B cell (primary cell): ENCODE measurements around the gene AP1M1. TPM values are rescaled to one million over a fixed set of nuclear protein-coding genes. Genes with fewer than 3 reads are reported as not detected.

Experiments used
- ATAC-seq: fragments of 200-7000 bp; cut with Tn5 transposase; one replicate; pipeline ENCODE4 v1.10.0; 2021; ENCODE audit warnings: low read depth, mild to moderate bottlenecking, moderate number of reproducible peaks, moderate library complexity
- CTCF ChIA-PET: fragments of 350-600 bp; sonication (Branson Sonifier 250); formaldehyde crosslinking; loops from one replicate; lab custom pipeline; 2021; ENCODE audit warnings: antibody characterized with exemption, inconsistent platforms; lab: Charles Lee
- POLR2A ChIA-PET: fragments of 350-600 bp; sonication (Branson Sonifier 250); formaldehyde crosslinking; loops from one replicate; lab custom pipeline; 2021; ENCODE audit warnings: antibody characterized with exemption; lab: Charles Lee
- DNase-seq: peaks from one replicate; pipeline ENCODE4 v3.0.0; 2013
- H2AFZ ChIP-seq: 2 replicates; pipeline ENCODE4 v1.6.1; 2012; ENCODE audit warnings: mild to moderate bottlenecking, low read depth, low read length; ENCODE audit not compliant: insufficient read depth, poor library complexity, severe bottlenecking
- H3K27ac ChIP-seq, 2 donors: 1 replicate in 1 of 2; 2 replicates in 1 of 2; pipeline ENCODE4 v1.5.1; 2012 to 2013; ENCODE audit warnings: low read length in 2 of 2, mild to moderate bottlenecking in 2 of 2, moderate library complexity in 1 of 2
- H3K27me3 ChIP-seq, 4 experiments: fragments of 200-600 bp in 1 of 4; sonication (generic) in 1 of 4; replicated peaks in 1 of 4; 1 replicate in 2 of 4; 2 replicates in 2 of 4; pipeline versions ENCODE4 v1.6.1 to v1.7.0; 2013 to 2016; ENCODE audit warnings: low read length in 3 of 4, mild to moderate bottlenecking in 2 of 4, mixed read lengths in 1 of 4, moderate library complexity in 1 of 4; ENCODE audit not compliant: insufficient read depth in 4 of 4, control insufficient read depth in 3 of 4; ENCODE audit errors: control extremely low read depth in 1 of 4
- H3K36me3 ChIP-seq, 2 experiments: replicated peaks in 1 of 2; 1 replicate in 1 of 2; 2 replicates in 1 of 2; pipeline versions ENCODE4 v1.6.1 to v1.7.1; 2013; ENCODE audit warnings: low read length in 1 of 2; ENCODE audit not compliant: insufficient read depth in 2 of 2, control insufficient read depth in 1 of 2; ENCODE audit errors: control extremely low read depth in 1 of 2, extremely low read depth in 1 of 2
- H3K4me1 ChIP-seq, 2 donors: fragments of 200-600 bp in 1 of 2; sonication (generic) in 1 of 2; 1 replicate in 1 of 2; 2 replicates in 1 of 2; pipeline versions ENCODE4 v1.5.1 to v1.6.1; 2013 to 2017; ENCODE audit warnings: low read length in 2 of 2; ENCODE audit not compliant: control insufficient read depth in 2 of 2, insufficient read depth in 2 of 2
- H3K4me2 ChIP-seq: replicated peaks from 2 replicates; pipeline ENCODE3; 2012; ENCODE audit warnings: mild to moderate bottlenecking, low read depth, low read length; ENCODE audit not compliant: poor library complexity, severe bottlenecking
- H3K4me3 ChIP-seq, 5 experiments: fragments of 200-600 bp in 1 of 5; sonication (generic) in 1 of 5; 1 replicate in 3 of 5; 2 replicates in 2 of 5; pipeline versions ENCODE4 v1.5.1 to v1.7.0; 2011 to 2016; ENCODE audit warnings: low read length in 4 of 5, mild to moderate bottlenecking in 4 of 5, low read depth in 2 of 5, control low read depth in 1 of 5, moderate library complexity in 1 of 5; ENCODE audit not compliant: insufficient read depth in 1 of 5; ENCODE audit errors: control extremely low read depth in 1 of 5, extremely low read depth in 1 of 5
- H3K79me2 ChIP-seq: fragments of 200-600 bp; sonication (generic); one replicate; pipeline ENCODE4 v1.6.0; 2016; ENCODE audit warnings: low read length; ENCODE audit not compliant: control insufficient read depth, insufficient read depth
- H3K9ac ChIP-seq: fragments of 200-600 bp; sonication (generic); 2 replicates; pipeline ENCODE4 v1.6.1; 2017; ENCODE audit warnings: mild to moderate bottlenecking, low read length, moderate library complexity
- H3K9me3 ChIP-seq, 3 donors: one replicate each; pipeline versions ENCODE4 v1.6.1 to v1.7.1; 2013; ENCODE audit warnings: low read length in 2 of 3; ENCODE audit not compliant: control insufficient read depth in 2 of 3, insufficient read depth in 1 of 3; ENCODE audit errors: control extremely low read depth in 1 of 3
- H4K20me1 ChIP-seq: 2 replicates; pipeline ENCODE4 v1.6.0; 2012; ENCODE audit warnings: mild to moderate bottlenecking, low read length; ENCODE audit not compliant: insufficient read depth, control insufficient read depth, poor library complexity, severe bottlenecking
- H3K27ac Mint-ChIP-seq: one replicate; pipeline ENCODE4 v1.8.0; 2021; ENCODE audit warnings: mixed read lengths
- H3K27me3 Mint-ChIP-seq: one replicate; pipeline ENCODE4 v1.8.0; 2021; ENCODE audit warnings: mixed read lengths
- H3K4me1 Mint-ChIP-seq: one replicate; pipeline ENCODE4 v1.8.0; 2021; ENCODE audit warnings: mixed read lengths
- H3K4me3 Mint-ChIP-seq: one replicate; pipeline ENCODE4 v1.8.0; 2021; ENCODE audit warnings: mixed read lengths
- H3K9me3 Mint-ChIP-seq: one replicate; pipeline ENCODE4 v1.8.0; 2022; ENCODE audit warnings: mixed read lengths; ENCODE audit not compliant: insufficient read depth
- EZH2 ChIP-seq: IDR thresholded peaks from 2 replicates; pipeline ENCODE4 v1.6.1; 2012; ENCODE audit warnings: borderline replicate concordance, low read depth, mild to moderate bottlenecking, moderate library complexity, low read length; ENCODE audit not compliant: insufficient read depth, poor library complexity, severe bottlenecking
- WGBS: methylation state at CpG from one replicate; pipeline ENCODE4 v1.1.5; 2013; ENCODE audit warnings: missing lambda C conversion rate; ENCODE audit not compliant: insufficient coverage; 5-methylcytosine and 5-hydroxymethylcytosine counted together
- intact Hi-C: fragments of 100-400 bp; cut with micrococcal nuclease; formaldehyde crosslinking; loops from one replicate; pipeline ENCODE4 v1.10.0; 2022
- polyA plus RNA-seq: library from polyadenylated mRNA; depleted of rRNA; stranded (reverse); fragments of >200 nt; gene quantifications from 2 replicates; pipeline ENCODE4 v1.2.3, GENCODE V29; 2012
- total RNA-seq, 2 donors: library from RNA; stranded (reverse); fragments of 120-200 nt in 1 of 2; gene quantifications; 1 replicate in 1 of 2; 2 replicates in 1 of 2; pipeline versions ENCODE4 v1.2.3 to v1.2.4, GENCODE V29; 2013 to 2022
- TF ChIP-seq, protein P1 (sequence below): fragments of 200-600 bp; IDR thresholded peaks from one replicate; pipeline ENCODE4 v1.8.0; 2022; ENCODE audit warnings: antibody characterized with exemption, mild to moderate bottlenecking

Gene AP1M1
- total and polyA plus RNA-seq, 2 donors (not counting 1 experiment from before 2014, with no cell fraction given): 77.8 to 102 TPM

DNA sequence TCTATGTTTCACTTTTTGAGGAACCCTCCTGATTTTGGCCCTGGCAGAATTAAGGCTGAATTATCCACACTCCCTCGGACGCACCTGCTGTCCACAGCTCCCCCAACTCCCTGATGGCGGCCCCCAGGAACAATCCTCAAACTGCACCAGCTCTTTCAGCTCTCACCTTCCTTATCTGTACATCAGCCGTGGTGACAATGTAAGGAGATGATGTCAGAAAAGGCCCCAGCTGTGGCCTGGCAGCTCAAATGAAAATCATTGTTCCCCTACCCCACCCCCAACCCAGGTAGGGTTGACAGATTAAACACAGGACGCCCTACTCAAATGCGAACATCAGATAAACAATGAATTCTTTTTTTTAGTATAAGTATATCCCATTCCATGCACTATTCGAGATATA lies 91.9 kb downstream of the AP1M1 start:
- H3K79me2 ChIP-seq: no peaks in the 10 kb centered on the region
- Mint-ChIP-seq H3K27ac (no peak overlapping the region), H3K27me3 (no peaks in the 10 kb centered on the region), H3K4me1 (peaks cover 23% of the 10 kb centered on the region), H3K4me3 (no peak overlapping the region), H3K9me3 (no peaks in the 10 kb centered on the region)
- WGBS: no CpG with 5 or more reads among the region's 7 CpGs
- no peak overlapping the region for H3K4me2 ChIP-seq
- ChIA-PET POLR2A (interaction anchor here (0.6 to 1.0 kb wide), 3 partner anchors 13 to 27 kb away, joined by 3 to 6 read pairs (median 3); no protein-coding TSS in a partner anchor), CTCF (no interaction called here)
- H3K36me3 ChIP-seq: no peaks in the 10 kb centered on the region
- peaks cover 15 to 20% of the 10 kb centered on the region in 2 donors for H3K4me1 ChIP-seq
- no peaks in the 10 kb centered on the region for H4K20me1 ChIP-seq
- no peak for ATAC-seq
- TF ChIP-seq EZH2: no peak
- TF ChIP-seq, protein P1, sequence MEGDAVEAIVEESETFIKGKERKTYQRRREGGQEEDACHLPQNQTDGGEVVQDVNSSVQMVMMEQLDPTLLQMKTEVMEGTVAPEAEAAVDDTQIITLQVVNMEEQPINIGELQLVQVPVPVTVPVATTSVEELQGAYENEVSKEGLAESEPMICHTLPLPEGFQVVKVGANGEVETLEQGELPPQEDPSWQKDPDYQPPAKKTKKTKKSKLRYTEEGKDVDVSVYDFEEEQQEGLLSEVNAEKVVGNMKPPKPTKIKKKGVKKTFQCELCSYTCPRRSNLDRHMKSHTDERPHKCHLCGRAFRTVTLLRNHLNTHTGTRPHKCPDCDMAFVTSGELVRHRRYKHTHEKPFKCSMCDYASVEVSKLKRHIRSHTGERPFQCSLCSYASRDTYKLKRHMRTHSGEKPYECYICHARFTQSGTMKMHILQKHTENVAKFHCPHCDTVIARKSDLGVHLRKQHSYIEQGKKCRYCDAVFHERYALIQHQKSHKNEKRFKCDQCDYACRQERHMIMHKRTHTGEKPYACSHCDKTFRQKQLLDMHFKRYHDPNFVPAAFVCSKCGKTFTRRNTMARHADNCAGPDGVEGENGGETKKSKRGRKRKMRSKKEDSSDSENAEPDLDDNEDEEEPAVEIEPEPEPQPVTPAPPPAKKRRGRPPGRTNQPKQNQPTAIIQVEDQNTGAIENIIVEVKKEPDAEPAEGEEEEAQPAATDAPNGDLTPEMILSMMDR: no peak
- H3K9ac ChIP-seq: no peak overlapping the region
- DNase-seq: no peak
- H3K27ac ChIP-seq: no peak overlapping the region
- no peak overlapping the region for H3K4me3 ChIP-seq
- H3K9me3 ChIP-seq: peaks cover 0 to 4% (median 0%) of the 10 kb centered on the region in 3 donors
- peaks cover 0 to 3% (median 0%) of the 10 kb centered on the region in 4 experiments for H3K27me3 ChIP-seq
- no peak overlapping the region for H2AFZ ChIP-seq
- intact Hi-C loops: loop anchor here (5.0 kb wide), 1 partner anchor 33 kb away; the partner anchor contains the start of gene KLF2

DNA sequence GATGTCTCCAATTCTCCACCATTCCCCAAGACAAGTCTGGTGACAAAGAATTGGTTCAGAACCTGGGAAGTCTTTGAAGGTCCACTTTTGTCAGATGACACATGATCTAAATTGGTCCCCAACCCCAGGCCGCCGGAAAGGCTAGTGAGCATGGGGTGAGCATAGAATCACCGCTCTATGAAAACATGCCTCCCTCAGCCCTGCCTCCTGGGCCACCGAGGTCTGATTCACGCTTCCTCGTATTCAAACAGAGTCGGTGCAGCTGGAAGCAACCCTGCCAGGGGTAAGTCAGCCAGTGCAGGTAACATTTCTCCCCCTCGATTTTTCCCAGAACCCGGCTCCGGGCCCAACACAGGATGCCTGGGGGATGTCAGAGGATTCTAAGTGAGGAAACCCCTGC lies 93.0 kb downstream of the AP1M1 start:
- H3K36me3 ChIP-seq: no peaks in the 10 kb centered on the region
- peaks cover 0 to 3% (median 0%) of the 10 kb centered on the region in 4 experiments for H3K27me3 ChIP-seq
- Mint-ChIP-seq H3K27ac (no peak overlapping the region), H3K4me3 (no peak overlapping the region), H3K27me3 (no peaks in the 10 kb centered on the region), H3K4me1 (peaks cover 15% of the 10 kb centered on the region), H3K9me3 (no peaks in the 10 kb centered on the region)
- H3K4me1 ChIP-seq: peaks cover 10 to 11% of the 10 kb centered on the region in 2 donors
- H3K9ac ChIP-seq: no peak overlapping the region
- no peaks in the 10 kb centered on the region for H4K20me1 ChIP-seq
- H3K4me2 ChIP-seq: no peak overlapping the region
- H3K79me2 ChIP-seq: no peaks in the 10 kb centered on the region
- 79% methylated on average over 10 of the region's 10 CpGs for WGBS
- H3K9me3 ChIP-seq: peaks cover 0 to 4% (median 0%) of the 10 kb centered on the region in 3 donors
- POLR2A ChIA-PET: interaction anchor here (0.9 to 1.0 kb wide), 2 partner anchors 18 to 26 kb away, joined by 3 to 5 read pairs; no protein-coding TSS in a partner anchor
- H2AFZ ChIP-seq: no peak overlapping the region
- H3K27ac ChIP-seq: no peak overlapping the region
- ATAC-seq (no peak), DNase-seq (no peak)
- intact Hi-C loops: no loop called here
- no peak overlapping the region for H3K4me3 ChIP-seq
- CTCF ChIA-PET: no interaction called here
- TF ChIP-seq, protein P1: no peak
- no peak for TF ChIP-seq EZH2
